Hematopoietic multipotent progenitor cell treated with erythropoietin and hydrocortisone succinate and interleukin-3 and kit ligand, for 6 days (in vitro differentiated cells): ENCODE results near the gene KIFC3.
"Not testable (repeated sequence)": the region's sequence is repeated elsewhere in the genome, so short reads cannot be mapped to it uniquely, and the experiment has no call there.

Source experiments
- DNase-seq: peaks from one replicate; pipeline ENCODE4 v3.0.0-alpha.2; 2015

The KIFC3 gene

DNA sequence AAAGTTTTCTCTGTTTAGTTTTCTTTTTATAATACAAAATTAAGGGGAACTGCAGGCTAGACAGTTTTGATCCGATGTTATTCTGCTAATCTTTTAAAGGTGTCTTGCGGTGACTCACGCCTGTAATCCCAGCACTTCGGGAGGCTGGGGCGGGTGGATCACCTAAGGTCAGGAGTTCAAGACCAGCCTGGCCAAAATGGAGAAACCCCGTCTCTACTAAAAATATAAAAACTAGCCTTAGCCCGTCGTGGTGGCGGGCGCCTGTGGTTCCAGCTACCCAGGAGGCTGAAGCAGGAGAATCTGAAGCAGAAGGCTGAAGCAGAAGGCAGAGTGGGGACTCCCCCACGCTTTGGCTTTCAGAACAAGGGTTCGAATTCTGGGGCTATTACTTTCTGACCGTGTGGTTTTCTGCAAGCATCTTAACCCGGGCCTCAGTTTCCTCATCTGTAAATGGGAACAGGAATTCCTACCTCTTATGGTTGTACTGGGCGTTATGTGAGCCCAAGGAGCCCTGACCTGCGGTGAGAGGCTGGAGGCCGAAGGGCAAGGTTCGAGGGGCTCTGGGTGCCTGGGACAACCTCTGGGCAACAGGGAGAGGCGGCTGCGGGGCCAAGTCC lies 67.9 kb downstream of the KIFC3 start:
- DNase-seq = no peak

DNA sequence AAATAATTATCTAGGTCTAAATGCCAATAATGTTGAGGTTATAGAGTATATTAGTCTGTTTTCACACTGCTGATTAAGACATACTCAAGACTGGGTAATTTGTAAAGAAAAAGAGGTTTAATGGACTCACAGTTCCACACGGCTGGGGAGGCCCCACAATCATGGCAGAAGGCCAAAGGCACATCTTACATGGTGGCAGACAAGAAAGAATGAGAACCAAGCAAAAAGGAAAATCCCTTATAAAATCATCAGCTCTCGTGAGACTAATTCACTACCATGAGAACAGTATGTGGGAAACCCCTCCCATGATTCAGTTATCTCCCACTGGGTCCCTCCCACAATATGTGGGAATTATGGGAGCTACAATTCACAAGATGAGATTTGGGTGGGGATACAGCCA lies 69.6 kb downstream of the KIFC3 start:
- no peak for DNase-seq

DNA sequence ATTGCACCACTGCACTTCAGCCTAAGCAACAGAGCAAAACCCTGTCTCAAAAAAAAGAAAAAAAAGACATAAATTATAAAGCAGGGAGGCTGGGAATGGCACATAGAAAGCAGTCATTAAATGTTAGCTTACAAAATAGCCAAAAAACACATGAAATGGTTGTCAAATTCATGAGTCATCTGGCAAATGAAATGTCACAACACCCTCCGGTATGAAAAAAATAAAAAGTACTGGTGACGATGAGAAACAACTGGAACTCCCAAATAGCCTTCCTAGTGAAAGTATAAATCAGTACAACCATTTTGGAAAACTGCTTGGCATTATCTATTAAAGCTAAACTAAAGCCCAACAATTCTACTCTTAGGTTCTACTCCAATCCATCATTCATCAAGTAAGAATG lies 70.3 kb downstream of the KIFC3 start:
- DNase-seq = no peak

DNA sequence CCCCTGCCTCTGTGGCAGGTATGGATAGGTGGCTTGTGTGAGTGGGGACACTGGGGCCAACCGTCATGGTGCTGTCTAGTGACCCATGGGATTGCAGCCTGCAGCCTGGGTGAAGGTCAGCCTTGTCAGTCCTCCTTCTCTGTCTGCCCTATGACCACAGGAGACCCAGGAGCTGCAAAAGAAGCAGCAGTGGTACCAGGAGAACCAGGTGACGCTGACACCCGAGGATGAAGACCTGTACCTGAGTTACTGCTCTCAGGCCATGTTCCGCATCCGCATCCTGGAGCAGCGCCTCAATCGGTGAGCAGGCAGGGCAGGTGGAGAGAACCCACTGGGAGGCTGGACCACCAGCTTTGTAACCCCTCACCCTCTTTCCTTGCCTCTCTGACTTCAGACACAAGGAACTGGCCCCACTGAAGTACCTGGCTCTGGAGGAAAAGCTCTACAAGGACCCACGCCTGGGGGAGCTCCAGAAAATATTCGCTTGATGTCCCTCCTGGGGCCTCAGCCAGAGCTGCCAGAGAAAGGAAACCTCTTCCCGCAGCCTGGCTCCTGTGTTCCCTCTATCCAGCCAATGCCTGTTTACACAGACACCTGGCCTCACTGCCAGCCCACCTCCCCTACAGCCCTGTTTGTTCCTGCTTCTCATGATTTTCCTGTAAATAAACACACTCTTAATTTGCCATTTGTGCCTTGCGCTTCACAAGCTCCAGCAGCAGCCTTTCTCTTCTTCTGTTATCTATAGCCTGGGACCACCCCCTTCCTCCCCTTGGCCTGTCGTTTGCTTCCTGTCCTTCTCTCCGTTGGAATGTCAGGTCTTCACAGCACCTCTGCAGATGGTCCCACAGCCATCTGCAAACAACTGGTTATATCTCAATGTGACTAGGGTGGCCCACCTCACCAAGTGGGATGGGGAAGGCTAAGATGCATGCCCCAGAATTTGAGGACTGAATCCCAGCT lies 71.2 kb downstream of the KIFC3 start:
- DNase-seq = no peak

DNA sequence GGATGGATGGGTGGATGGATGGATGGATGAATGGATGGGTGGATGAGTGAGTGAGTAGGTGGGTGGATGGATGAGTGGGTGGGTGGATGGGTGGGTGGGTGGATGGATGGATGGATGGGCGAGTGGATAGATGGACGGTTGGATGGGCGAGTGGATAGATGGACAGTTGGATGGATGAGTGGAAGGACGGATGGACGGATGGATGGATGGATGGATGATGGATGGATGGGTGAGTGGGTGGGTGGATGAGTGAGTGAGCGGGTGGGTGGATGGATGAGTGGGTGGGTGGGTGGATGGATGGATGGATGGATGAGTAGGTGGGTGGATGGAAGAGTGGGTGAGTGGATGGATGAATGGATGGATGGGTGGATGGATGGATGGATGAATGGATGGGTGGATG lies 72.4 kb downstream of the KIFC3 start:
- not testable (repeated sequence) for DNase-seq

DNA sequence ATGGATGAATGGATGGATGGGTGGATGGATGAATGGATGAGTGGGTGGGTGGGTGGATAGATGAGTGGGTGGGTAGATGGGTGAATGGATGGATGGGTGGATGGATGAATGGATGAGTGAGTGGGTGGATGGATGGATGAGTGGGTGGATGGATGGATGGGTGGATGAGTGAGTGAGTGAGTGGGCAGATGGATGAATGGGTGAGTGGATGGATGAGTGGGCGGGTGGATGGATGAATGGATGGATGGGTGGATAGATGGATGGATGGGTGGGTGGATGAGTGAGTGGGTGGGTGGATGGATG lies 73.2 kb downstream of the KIFC3 start:
- DNase-seq = no peak

DNA sequence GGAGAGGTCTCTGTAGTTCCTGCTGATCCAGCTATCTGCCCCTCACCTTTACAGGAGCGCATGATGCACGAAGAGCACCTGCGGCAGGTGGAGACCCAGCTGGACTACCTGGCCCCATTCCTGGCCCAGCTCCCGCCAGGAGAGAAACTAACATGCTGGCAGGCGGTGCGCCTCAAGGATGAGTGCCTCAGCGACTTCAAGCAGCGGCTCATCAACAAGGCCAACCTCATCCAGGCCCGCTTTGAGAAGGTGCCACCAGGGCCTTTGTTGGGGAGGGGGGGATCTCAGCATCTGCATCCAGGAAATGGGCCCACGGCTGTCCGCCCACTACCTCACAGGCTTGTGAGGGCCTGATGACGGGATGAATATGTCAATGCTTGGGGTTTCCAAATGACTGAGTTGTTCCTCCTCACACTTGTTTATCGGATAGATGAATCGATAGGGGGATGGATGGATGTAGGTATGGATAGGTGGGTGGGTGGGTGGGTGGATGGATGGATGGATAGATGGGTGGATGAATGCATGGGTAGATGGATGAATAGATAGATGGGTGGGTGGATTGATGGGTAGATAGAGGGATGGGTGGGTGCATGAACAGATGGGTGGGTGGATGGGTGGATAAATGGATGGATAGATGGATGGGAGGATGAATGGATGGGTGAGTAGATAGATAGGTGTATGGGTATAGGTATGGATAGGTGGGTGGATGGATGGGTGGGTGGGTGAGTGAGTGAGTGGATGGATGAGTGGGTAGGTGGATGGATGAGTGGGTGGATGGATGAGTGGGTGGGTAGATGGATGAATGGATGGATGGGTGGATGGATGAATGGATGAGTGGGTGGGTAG lies 73.7 kb downstream of the KIFC3 start:
- DNase-seq = no peak

DNA sequence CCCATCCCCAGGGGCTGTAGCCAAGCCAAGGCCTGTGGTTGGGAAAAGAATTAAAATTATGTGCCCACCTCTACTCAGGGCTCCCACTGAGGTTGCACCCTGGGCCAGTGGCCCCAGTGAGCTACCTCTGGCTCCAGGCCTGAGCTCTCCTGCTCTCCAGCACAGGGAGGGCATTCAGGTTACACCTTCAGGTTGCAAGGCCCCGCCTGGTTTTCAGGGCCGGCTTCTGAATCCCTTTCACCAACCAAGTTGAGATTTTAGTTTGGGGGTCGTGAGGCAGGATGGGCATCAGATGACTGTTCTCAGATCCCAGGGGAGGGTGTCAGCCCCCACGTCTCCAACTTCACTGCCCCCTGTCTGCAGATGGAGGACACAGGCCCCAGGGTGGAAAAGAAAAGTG lies 74.7 kb downstream of the KIFC3 start:
- no peak for DNase-seq

DNA sequence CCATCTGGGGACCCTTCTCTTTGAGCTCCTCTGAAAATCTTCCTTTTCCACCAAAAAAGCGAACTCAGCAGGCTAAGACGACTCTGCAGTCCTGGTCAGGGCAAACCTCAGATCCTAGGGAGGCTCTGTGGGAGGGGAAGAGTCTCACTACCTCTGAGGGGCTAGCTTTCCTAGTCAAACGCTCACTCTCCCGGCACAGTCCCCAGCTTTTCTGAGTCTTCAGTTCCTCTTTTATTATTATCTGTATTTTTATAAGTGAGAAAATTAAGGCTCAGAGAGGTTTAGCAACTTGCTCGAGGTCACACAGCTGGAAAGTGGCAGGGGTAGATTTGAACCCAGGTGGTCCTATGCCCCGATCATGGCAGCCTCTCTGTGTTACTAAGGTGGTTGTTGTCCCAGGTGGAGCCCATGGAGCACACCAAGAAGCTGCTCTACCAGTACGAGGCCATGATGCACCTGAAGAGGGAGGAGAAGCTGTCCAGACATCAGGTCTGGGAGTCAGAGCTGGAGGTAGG lies 75.8 kb downstream of the KIFC3 start:
- no peak for DNase-seq

DNA sequence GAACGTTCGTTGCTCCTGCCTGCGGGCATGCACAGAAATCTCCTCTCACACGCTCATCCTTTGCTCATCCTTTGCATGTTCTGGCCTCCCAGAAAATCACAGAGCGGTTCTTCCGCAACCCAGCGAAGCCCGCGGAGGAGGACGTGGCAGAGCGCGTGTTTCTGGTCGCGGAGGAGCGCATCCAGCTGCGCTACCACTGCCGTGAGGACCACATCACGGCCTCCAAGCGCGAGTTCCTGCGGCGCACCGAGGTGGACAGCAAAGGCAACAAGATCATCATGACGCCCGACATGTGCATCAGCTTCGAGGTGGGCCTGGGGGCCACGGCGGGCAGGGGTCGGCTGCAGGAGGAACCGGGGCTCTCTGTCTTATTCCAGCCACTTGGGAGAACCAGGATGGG lies 76.3 kb downstream of the KIFC3 start:
- DNase-seq = no peak

DNA sequence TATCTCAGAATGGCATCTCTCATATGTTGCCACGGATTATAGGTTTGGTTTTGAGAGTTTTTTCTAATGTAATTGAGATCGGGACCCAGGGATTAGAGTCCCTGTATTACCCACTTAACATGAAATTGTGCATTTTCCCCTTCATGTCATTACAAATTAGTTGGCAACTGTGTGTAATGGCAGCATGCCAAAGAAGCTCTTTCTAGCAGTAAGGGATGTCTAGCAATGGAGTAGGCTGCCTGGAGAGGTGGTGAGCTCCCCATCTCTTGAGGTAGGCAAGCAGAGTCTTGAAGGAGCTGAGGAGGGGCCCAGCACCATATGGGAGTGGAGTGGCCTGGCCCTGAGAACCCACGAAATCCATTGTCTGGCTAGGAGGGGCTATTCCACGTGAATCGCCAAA lies 76.7 kb downstream of the KIFC3 start:
- DNase-seq = peak; percentile 24

DNA sequence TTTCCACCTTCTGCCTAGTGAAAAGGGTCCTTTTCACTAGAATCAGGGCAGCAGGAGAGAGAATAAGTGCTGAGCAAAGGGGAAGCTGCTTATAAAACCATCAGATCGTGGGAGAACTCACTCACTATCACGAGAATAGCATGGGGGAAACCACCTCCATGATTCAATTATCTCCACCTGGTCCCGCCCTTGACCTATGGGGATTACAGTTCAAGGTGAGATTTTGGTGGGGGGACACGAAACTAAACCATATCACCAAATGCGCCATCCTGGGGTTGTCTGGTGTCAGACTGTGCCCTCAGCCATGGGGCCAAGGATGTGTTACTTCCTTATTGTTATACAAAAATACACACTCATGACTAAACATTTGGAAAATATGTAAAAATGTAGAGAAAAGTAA lies 77.1 kb downstream of the KIFC3 start:
- DNase-seq = no peak

DNA sequence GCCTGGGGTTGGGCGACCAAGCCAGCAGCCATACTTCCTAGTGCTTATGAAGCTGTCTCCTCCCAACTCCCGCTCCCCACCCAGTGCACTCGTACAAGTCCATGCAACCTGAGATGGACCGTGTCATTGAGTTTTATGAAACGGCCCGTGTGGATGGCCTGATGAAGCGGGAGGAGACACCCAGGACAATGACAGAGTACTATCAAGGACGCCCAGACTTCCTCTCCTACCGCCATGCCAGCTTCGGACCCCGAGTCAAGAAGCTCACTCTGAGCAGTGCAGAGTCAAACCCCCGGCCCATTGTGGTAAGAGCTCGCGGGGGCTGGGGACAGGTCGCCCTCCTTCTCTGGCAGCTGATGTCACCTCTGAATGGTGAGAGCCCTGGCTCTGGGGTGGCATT lies 77.8 kb downstream of the KIFC3 start:
- DNase-seq = no peak

DNA sequence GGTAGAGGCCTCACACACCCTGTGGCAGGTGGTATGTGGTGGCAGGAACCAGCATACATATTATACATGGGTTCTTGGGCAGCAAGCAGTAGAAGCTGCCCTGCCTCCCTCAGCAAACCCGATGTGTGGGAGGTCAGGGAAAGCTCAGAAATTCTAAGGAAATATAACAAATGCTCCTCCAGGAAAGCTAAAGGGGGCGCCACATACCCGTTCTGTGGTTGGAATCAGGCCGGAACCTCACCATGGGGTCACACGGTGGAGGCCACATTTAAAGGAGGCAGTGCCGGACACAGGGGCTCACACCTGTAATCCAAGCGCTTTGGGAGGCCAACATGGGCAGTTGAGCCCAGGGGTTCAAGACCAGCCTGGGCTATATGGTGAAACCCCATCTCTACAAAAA lies 79.1 kb downstream of the KIFC3 start:
- peak; percentile 22 for DNase-seq

DNA sequence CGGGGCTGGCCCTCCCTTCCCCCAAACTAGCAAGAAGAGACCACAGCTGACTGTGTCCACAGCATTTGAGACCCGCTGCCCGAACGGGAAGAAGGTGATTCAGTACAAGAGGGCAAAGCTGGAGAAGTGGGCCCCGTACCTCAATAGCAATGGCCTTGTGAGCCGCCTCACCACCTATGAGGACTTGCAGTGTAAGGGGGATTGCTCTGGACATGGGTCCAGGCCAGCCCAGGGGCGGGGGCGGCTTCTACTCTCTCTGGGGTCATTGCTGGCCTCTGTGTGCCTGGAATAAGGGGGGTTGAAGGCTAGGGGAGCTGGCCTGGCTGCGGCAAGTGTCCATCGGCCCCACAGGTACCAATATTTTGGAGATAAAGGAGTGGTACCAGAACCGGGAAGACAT lies 79.6 kb downstream of the KIFC3 start:
- DNase-seq = no peak

DNA sequence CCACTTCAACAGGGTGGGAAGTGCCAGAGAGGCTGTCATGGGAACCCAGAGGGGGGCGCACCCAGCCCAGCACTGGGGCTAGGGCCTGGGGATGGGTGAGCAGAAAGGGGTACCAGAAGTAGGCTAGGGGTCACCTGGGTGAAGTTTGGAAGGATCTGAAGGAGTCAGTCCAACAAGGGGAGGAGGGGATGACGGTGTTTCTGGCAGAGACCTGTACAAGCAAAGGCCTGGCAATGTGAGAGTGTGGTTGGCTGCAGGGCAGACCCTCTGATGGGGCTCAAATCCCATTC lies 80.1 kb downstream of the KIFC3 start:
- no peak for DNase-seq

DNA sequence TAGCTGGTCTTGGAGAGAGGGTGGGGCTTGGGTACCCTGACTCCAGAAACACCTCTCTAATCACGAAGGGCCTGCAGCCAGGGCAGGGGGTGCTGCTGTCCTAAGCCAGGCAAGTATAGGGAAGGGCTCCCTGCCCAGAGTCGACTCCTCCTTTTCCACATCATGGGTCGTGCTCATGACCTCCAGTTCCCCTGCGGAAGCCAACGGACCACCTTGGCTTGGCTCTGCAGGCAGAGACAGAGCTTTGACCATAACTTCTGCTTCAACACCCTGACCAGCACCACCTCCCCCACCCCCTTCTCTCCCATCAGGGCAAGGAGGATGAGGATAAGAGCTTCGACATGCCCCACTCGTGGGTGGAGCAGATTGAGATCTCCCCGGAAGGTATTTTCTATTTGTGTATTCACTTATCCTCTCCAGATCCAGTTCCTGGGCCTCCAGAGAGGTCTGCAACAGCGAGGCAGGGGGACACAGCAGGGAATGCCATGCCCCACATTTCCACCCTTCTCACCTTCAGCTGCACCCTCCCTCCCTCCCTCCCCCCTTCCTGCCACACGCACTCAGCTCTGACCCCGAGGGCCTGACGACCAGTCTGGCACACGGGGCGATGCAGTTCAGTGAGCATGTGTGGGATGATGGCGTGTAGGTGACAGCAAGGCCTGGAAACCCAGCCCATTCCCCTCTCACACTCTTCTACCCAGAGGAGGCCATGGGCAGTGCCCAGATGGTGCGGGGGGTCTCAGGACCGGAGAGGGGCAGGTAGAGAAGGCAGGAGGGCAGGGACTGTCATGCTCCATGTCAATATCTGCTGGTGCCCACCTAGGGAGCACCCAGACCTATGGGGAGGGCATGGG lies 80.7 kb downstream of the KIFC3 start:
- no peak for DNase-seq

DNA sequence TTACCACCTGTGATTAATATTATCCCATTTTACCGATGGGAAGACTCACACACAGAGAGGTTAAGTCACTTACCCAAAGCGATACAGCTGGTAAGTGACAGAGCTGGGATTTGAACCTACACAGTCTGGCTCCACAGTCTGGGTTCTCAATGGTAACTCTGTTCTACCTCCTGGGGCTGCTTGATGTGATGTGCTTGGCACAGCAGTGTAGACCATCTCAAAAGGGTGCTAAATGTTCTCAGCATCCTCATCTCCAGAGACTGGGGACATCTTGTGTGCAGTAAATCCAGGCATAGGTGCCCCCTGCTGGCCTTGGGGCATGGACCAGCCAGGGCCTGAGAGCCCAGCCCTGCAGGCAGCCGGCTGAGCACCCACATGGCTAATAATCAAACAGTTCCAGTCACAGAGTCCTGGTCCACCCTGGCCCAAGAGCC lies 82.1 kb downstream of the KIFC3 start:
- peak; percentile 87 for DNase-seq

DNA sequence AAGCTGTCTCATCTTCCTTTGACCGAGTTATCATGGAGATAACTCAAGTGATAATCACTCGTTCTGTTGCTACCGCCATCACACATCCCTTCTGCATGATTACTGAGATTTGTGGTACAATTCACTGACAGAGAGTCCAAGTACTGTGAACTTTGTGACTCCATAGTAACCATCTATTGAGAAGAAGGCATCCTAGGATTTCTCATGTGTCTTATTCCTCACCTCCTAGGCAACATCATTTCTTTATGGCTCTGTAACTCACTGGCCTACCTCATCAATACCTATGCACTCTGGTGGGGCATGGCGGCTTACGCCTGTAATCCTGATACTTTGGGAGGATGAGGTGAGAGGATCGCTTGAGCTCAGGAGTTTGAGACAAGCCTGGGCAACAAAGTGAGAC lies 88.2 kb downstream of the KIFC3 start:
- no peak for DNase-seq

DNA sequence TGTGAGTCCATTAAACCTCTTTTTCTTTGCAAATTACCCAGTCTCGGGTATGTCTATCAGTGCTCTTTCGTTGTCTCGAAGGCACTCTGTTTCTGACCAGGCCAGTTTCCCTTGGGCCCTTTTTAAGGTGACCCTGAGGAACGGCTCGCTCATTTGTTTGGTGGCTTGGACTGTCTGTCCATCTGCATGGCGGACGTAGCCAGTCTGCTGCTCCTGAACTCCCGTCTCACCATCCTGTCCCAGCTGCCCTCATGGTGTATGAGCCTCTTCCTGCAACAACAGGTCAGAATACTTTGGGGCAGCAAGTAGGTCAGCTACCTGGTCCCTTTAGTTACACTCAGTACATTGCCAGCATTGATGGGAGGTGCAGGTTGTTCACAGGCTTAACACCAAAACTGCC lies 88.7 kb downstream of the KIFC3 start:
- DNase-seq = no peak

DNA sequence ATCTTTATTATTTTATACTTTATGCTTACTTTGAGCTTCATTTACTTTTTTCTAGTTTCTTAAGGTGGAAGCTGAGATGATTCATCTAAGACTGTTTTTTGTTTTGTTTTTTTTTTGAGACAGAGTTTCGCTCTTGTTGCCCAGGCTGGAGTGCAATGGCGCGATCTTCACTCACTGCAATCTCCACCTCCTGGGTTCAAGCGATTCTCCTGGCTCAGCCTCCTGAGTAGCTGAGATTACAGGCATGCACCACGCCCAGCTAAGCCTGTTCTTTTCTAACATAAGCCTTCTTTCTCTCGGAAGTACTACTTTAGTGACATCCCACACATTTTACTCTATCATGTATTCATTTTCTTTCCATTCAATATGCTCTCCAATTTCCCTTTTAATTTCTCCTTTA lies 89.7 kb downstream of the KIFC3 start:
- DNase-seq = not testable (repeated sequence)

DNA sequence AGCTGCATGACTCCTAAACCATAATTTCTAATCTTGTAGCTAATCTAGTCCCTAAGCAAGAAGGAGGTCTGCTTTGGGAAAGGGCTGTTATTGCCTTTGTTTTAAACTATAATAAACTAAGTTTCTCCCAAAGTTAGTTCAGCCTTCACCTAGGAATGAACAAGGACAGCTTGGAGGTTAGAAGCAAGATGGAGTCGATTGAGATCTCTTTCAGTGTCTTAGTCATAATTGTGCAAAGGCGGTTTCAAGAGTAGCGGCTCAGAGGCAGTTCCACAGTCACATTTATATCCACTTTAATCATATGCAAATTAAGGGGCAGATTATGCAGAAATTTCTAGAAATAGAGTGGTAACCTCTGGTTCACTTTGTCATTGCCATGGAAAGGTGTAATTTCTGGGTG lies 90.3 kb downstream of the KIFC3 start:
- DNase-seq = no peak

DNA sequence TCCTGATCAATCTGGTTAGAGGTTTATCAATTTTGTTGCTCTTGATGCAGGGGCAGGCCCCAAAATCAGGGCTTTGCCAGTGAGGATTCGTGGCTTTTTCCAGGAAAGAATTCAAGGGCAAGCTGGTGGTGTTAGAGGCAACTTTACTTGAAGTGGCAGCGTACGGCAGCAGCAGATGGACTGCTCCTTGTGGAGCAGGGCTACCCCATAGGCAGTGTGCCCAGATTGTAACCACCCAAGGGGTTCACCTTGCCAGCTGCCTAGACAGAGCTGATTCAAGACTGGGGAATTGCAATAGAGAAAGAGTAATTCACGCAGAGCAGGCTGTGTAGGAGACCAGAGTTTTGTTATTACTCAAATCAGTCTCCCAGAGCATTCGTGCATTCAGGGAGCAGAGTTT lies 90.9 kb downstream of the KIFC3 start:
- DNase-seq = no peak
